HCT116 (cell line): Measurements from ENCODE around the gene IGSF9.

Source experiments
- ELF1 ChIP-seq: IDR thresholded peaks from 2 replicates; pipeline ENCODE4 v1.6.1; 2012; ENCODE audit warnings: low read depth, borderline replicate concordance
- EZH2 ChIP-seq: fragments of 200-600 bp; sonication (generic); IDR thresholded peaks from 2 replicates; pipeline ENCODE4 v1.6.1; 2017; ENCODE audit warnings: antibody characterized with exemption, mixed run types
- FOSL1 ChIP-seq: IDR thresholded peaks from 2 replicates; pipeline ENCODE4 v1.6.1; 2012; ENCODE audit warnings: low read depth
- JUND ChIP-seq: IDR thresholded peaks from 2 replicates; pipeline ENCODE4 v1.6.1; 2012
- POLR2A ChIP-seq: IDR thresholded peaks from 2 replicates; pipeline ENCODE4 v1.7.0; 2011; ENCODE audit warnings: borderline replicate concordance; ENCODE audit not compliant: insufficient read depth, insufficient read length; ENCODE audit errors: extremely low read depth
- POLR2AphosphoS5 ChIP-seq: IDR thresholded peaks from 2 replicates; pipeline ENCODE4 v1.6.1; 2011; ENCODE audit warnings: mild to moderate bottlenecking, low read depth, low read length, moderate library complexity
- SRF ChIP-seq: IDR thresholded peaks from 2 replicates; pipeline ENCODE4 v1.6.1; 2012; ENCODE audit warnings: low read depth
- YY1 ChIP-seq: IDR thresholded peaks from 2 replicates; pipeline ENCODE4 v1.6.1; 2011; ENCODE audit warnings: low read length, low read depth, moderate library complexity, mild to moderate bottlenecking; ENCODE audit not compliant: insufficient replicate concordance; ENCODE audit errors: extremely low read depth
- ZFX ChIP-seq: fragments of 450-650 bp; IDR thresholded peaks from 2 replicates; pipeline ENCODE4 v1.6.1; 2017
- ZNF274 ChIP-seq: fragments of 200-500 bp; sonication (Bioruptor generic); IDR thresholded peaks from 2 replicates; pipeline ENCODE4 v1.6.1; 2014; ENCODE audit warnings: mild to moderate bottlenecking, low read depth, low read length, inconsistent platforms
- TF ChIP-seq, protein P1 (sequence below), 3 experiments: fragments of 200-600 bp in 1 of 3; sonication (generic) in 1 of 3; IDR thresholded peaks in 2 of 3; conservative IDR thresholded peaks in 1 of 3; 2 replicates each; pipeline ENCODE4 v1.5.1; 2012 to 2017; ENCODE audit warnings: low read depth in 2 of 3, low read length in 2 of 3, antibody characterized with exemption in 1 of 3, borderline replicate concordance in 1 of 3, control low read depth in 1 of 3, mild to moderate bottlenecking in 1 of 3, mixed read lengths in 1 of 3, mixed run types in 1 of 3, moderate library complexity in 1 of 3; ENCODE audit not compliant: insufficient read depth in 1 of 3
- TF ChIP-seq, protein P2 (sequence below): IDR thresholded peaks from 2 replicates; pipeline ENCODE4 v1.6.1; 2012; ENCODE audit warnings: low read depth

DNA sequence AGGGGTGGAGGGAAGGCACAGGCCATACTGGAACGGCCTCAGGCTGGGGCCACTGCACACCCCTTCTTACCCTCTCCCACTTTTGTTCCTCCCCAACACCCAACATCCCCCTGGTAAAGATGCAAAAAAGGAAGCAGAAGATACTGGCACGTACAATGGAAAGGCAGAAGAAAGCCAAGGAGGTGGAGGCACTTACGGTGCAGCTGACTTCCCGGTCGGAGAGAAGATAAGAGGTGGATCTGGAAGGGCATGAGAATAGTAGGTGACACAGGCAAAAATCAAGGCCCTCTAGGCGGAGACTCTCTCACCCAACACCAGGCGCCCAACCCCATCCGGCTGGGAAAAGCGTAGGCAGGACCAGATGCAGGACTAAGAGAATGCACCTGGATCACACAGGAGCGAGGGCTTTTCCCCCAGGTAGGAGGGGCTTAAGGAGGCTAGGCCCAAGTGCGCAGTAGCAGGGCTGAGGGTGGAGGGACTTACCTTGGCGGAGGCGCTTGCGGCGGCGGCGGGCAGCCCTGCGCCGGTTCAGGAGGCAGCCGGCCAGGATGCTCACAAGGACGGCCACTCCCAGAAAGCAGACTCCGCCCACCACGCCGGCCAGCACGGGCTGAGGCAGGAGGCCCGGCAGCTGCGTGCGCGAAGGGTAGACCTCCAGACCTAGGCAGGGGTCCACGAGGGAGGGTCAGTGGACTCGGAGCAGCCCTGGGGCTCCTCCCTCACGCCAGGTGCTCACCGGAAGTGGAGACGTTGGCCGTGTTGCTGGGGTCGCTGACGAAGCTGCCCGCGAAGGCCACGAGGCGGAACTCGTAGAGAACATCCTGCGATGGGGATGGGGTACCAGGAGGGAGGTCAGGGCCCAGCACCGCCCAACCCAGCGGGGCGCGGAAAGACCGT is 16.0 kb downstream of the IGSF9 start:
- TF ChIP-seq EZH2 (no peak), YY1 (no peak), FOSL1 (no peak), ZNF274 (no peak), POLR2A (no peak), SRF (no peak), ELF1 (no peak), POLR2AphosphoS5 (no peak), ZFX (no peak), JUND (no peak)
- TF ChIP-seq, protein P1, sequence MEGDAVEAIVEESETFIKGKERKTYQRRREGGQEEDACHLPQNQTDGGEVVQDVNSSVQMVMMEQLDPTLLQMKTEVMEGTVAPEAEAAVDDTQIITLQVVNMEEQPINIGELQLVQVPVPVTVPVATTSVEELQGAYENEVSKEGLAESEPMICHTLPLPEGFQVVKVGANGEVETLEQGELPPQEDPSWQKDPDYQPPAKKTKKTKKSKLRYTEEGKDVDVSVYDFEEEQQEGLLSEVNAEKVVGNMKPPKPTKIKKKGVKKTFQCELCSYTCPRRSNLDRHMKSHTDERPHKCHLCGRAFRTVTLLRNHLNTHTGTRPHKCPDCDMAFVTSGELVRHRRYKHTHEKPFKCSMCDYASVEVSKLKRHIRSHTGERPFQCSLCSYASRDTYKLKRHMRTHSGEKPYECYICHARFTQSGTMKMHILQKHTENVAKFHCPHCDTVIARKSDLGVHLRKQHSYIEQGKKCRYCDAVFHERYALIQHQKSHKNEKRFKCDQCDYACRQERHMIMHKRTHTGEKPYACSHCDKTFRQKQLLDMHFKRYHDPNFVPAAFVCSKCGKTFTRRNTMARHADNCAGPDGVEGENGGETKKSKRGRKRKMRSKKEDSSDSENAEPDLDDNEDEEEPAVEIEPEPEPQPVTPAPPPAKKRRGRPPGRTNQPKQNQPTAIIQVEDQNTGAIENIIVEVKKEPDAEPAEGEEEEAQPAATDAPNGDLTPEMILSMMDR (IDR thresholded peaks at IDR 0.05 in 2 of 3, conservative IDR thresholded peaks at IDR 0.05 in 1 of 3; ENCODE audit: borderline replicate concordance in 1 of 3, insufficient read depth in 1 of 3, low read depth in 2 of 3, low read length in 2 of 3), result no peak
- TF ChIP-seq, protein P2, sequence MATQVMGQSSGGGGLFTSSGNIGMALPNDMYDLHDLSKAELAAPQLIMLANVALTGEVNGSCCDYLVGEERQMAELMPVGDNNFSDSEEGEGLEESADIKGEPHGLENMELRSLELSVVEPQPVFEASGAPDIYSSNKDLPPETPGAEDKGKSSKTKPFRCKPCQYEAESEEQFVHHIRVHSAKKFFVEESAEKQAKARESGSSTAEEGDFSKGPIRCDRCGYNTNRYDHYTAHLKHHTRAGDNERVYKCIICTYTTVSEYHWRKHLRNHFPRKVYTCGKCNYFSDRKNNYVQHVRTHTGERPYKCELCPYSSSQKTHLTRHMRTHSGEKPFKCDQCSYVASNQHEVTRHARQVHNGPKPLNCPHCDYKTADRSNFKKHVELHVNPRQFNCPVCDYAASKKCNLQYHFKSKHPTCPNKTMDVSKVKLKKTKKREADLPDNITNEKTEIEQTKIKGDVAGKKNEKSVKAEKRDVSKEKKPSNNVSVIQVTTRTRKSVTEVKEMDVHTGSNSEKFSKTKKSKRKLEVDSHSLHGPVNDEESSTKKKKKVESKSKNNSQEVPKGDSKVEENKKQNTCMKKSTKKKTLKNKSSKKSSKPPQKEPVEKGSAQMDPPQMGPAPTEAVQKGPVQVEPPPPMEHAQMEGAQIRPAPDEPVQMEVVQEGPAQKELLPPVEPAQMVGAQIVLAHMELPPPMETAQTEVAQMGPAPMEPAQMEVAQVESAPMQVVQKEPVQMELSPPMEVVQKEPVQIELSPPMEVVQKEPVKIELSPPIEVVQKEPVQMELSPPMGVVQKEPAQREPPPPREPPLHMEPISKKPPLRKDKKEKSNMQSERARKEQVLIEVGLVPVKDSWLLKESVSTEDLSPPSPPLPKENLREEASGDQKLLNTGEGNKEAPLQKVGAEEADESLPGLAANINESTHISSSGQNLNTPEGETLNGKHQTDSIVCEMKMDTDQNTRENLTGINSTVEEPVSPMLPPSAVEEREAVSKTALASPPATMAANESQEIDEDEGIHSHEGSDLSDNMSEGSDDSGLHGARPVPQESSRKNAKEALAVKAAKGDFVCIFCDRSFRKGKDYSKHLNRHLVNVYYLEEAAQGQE, result no peak
